SK-N-SH (cell line): ENCODE data around the gene NEAT1. TPM values are rescaled to one million over a fixed set of nuclear protein-coding genes. Genes with fewer than 3 reads are reported as not detected.

Experiments used
- CTCF ChIA-PET: fragments of 300-600, 350-600 bp; formaldehyde crosslinking; extraction: SDS; loops from one replicate; lab custom pipeline; 2021; lab: Yijun Ruan, JAX
- POLR2A ChIA-PET: fragments of 350-600 bp; sonication (Branson Sonifier 250); formaldehyde crosslinking; extraction: SDS; loops from one replicate; lab custom pipeline; 2020; ENCODE audit warnings: antibody characterized with exemption, inconsistent platforms; lab: Yijun Ruan, JAX
- DNase-seq: peaks from one replicate; pipeline ENCODE4 v3.0.0; 2012
- H2AFZ ChIP-seq: fragments of 200-600 bp; sonication (generic); 2 replicates; pipeline ENCODE4 v1.8.1; 2016; ENCODE audit warnings: antibody characterized with exemption, mild to moderate bottlenecking, low read depth
- H3F3A ChIP-seq: fragments of 200-600 bp; sonication (generic); replicated peaks from 2 replicates; pipeline ENCODE3; 2016; ENCODE audit warnings: antibody characterized with exemption, mild to moderate bottlenecking; ENCODE audit not compliant: insufficient read depth
- H3K27ac ChIP-seq, 2 experiments: fragments of 200-500 bp in 1 of 2; fragments of 200-600 bp in 1 of 2; sonication (Bioruptor generic) in 1 of 2; sonication (generic), shearing (Covaris generic) in 1 of 2; 2 replicates each; pipeline versions ENCODE4 v1.5.1 to v1.6.1; 2014 to 2016; ENCODE audit warnings: low read depth in 2 of 2, inconsistent platforms in 1 of 2, low read length in 1 of 2, mild to moderate bottlenecking in 1 of 2, mixed read lengths in 1 of 2
- H3K27me3 ChIP-seq: fragments of 200-600 bp; sonication (generic), shearing (Covaris generic); 2 replicates; pipeline ENCODE4 v1.6.1; 2016; ENCODE audit warnings: mixed run types; ENCODE audit not compliant: insufficient read depth
- H3K36me3 ChIP-seq, 2 experiments: fragments of 200-500 bp in 1 of 2; fragments of 200-600 bp in 1 of 2; sonication (Bioruptor generic) in 1 of 2; sonication (generic) in 1 of 2; replicated peaks in 1 of 2; 2 replicates each; pipeline versions ENCODE3 to v1.5.1; 2014 to 2016; ENCODE audit warnings: low read length in 1 of 2, mild to moderate bottlenecking in 1 of 2; ENCODE audit not compliant: insufficient read depth in 2 of 2, control insufficient read depth in 1 of 2
- H3K4me1 ChIP-seq, 2 experiments: fragments of 200-500 bp in 1 of 2; fragments of 200-600 bp in 1 of 2; sonication (Bioruptor generic) in 1 of 2; sonication (generic), shearing (Covaris generic) in 1 of 2; 2 replicates each; pipeline versions ENCODE4 v1.5.1 to v1.6.1; 2014 to 2016; ENCODE audit warnings: low read depth in 1 of 2, low read length in 1 of 2, mixed run types in 1 of 2; ENCODE audit not compliant: insufficient read depth in 2 of 2, control insufficient read depth in 1 of 2
- H3K4me2 ChIP-seq: fragments of 200-600 bp; sonication (generic), shearing (Covaris generic); 2 replicates; pipeline ENCODE4 v1.6.1; 2017; ENCODE audit warnings: mixed run types
- H3K4me3 ChIP-seq, 2 experiments: fragments of 200-500 bp in 1 of 2; fragments of 200-600 bp in 1 of 2; sonication (Bioruptor generic) in 1 of 2; sonication (generic), shearing (Covaris generic) in 1 of 2; 2 replicates each; pipeline versions ENCODE4 v1.5.1 to v1.8.1; 2014 to 2016; ENCODE audit warnings: low read depth in 2 of 2, inconsistent platforms in 1 of 2, low read length in 1 of 2, mild to moderate bottlenecking in 1 of 2, mixed read lengths in 1 of 2, moderate library complexity in 1 of 2
- H3K79me2 ChIP-seq: fragments of 200-600 bp; sonication (generic); 2 replicates; pipeline ENCODE4 v1.8.1; 2017; ENCODE audit warnings: mild to moderate bottlenecking; ENCODE audit not compliant: insufficient read depth
- H3K9ac ChIP-seq: fragments of 200-600 bp; sonication (generic); 2 replicates; pipeline ENCODE4 v1.6.1; 2017; ENCODE audit warnings: mixed run types
- H3K9me2 ChIP-seq: fragments of 200-600 bp; sonication (generic); 2 replicates; pipeline ENCODE4 v1.6.1; 2017; ENCODE audit warnings: mixed run types
- H3K9me3 ChIP-seq: fragments of 200-600 bp; sonication (generic); 2 replicates; pipeline ENCODE4 v1.6.1; 2017; ENCODE audit warnings: mixed run types, mild to moderate bottlenecking, moderate library complexity
- H4K20me1 ChIP-seq: fragments of 200-600 bp; sonication (generic); 2 replicates; pipeline ENCODE4 v1.6.1; 2017; ENCODE audit warnings: mild to moderate bottlenecking, mixed run types; ENCODE audit not compliant: insufficient read depth
- CHD2 ChIP-seq: fragments of 150-350 bp; IDR thresholded peaks from 2 replicates; pipeline ENCODE4 v1.6.1; 2018; ENCODE audit warnings: low read length; ENCODE audit not compliant: partially characterized antibody
- EZH2phosphoT487 ChIP-seq: fragments of 200-600 bp; sonication (generic); IDR thresholded peaks from 2 replicates; pipeline ENCODE4 v1.6.1; 2017; ENCODE audit warnings: low read depth, mixed run types, mild to moderate bottlenecking, antibody characterized with exemption, moderate library complexity, borderline replicate concordance
- GABPA ChIP-seq: IDR thresholded peaks from 2 replicates; pipeline ENCODE4 v1.4.0; 2012; ENCODE audit warnings: low read depth, mild to moderate bottlenecking
- MEF2A ChIP-seq: IDR thresholded peaks from 2 replicates; pipeline ENCODE4 v1.4.0; 2012; ENCODE audit warnings: low read depth, borderline replicate concordance
- NFIC ChIP-seq: IDR thresholded peaks from 2 replicates; pipeline ENCODE4 v1.4.0; 2012; ENCODE audit warnings: borderline replicate concordance
- POLR2AphosphoS5 ChIP-seq: IDR thresholded peaks from 2 replicates; pipeline ENCODE4 v1.6.1; 2012; ENCODE audit warnings: low read depth, low read length
- RXRA ChIP-seq: IDR thresholded peaks from 2 replicates; pipeline ENCODE4 v1.4.0; 2012; ENCODE audit warnings: low read depth, mild to moderate bottlenecking, borderline replicate concordance
- SMC3 ChIP-seq: IDR thresholded peaks from 2 replicates; pipeline ENCODE4 v1.6.1; 2012; ENCODE audit warnings: low read depth, low read length, improper control_type of control experiment
- TCF12 ChIP-seq: IDR thresholded peaks from 2 replicates; pipeline ENCODE4 v1.4.0; 2012
- YY1 ChIP-seq: IDR thresholded peaks from 2 replicates; pipeline ENCODE4 v1.4.0; 2012; ENCODE audit warnings: low read depth, mild to moderate bottlenecking
- WGBS: methylation state at CpG from one replicate; pipeline ENCODE4 v1.1.6; 2017; ENCODE audit warnings: low lambda C conversion rate; 5-methylcytosine and 5-hydroxymethylcytosine counted together
- polyA plus RNA-seq, 3 experiments: library from polyadenylated mRNA; depleted of rRNA; stranded (reverse); fragments of >200 nt; gene quantifications; 2 replicates each; pipeline ENCODE4 v1.2.3, GENCODE V29; 2012
- TF ChIP-seq, protein P1 (sequence below): IDR thresholded peaks from 2 replicates; pipeline ENCODE4 v1.6.1; 2012; ENCODE audit warnings: mild to moderate bottlenecking, low read depth, low read length, moderate library complexity
- TF ChIP-seq, protein P2 (sequence below): fragments of 150-350 bp; IDR thresholded peaks from 2 replicates; pipeline ENCODE4 v1.6.1; 2017; ENCODE audit warnings: antibody characterized with exemption, low read length, low read depth, borderline replicate concordance

NEAT1 gene
- polyA plus RNA-seq, 1 of the 3 experiments (the other 2 are of a cell fraction) = 435 TPM

DNA sequence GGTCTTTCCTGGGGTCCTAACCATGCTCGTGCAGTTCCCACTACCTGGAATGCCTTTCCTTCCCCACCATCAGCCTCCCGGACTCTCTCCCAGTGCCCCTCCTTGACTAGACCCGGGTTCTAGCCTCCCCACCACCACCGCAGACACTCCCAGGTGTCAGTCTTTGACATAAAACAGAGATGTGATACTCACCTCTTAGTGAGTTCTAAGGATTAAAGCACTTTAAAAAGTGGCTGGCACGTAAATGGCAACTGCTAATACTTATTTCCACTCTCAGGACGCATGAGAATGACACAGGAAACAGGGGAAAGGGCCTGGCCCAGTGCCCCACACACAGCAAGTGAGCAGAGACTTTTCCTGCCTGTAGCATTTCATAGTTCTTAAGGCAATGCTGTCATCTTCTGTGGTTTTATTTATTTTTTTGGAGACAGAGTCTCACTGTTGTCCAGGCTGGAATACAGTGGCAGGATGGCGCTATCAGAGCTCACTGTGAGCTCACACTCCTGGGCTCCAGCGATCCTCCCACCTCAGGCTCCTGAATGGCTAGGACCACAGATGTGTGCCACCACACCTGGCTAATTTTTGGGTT is 38.2 kb upstream of the NEAT1 start:
- H3K4me1 ChIP-seq = peaks cover 44 to 51% of the 10 kb centered on the region in 2 experiments; a peak in 3 of 4 replicates
- 0 out of 2 replicates have a peak overlapping the region, but pooled peaks have one; percentile 90 for H3K4me2 ChIP-seq
- CTCF ChIA-PET = interaction anchor here (1.6 kb wide), 2 partner anchors 17 to 34 kb away, joined by 4 read pairs; no protein-coding TSS in a partner anchor

More for the DNA sequence above, 38.2 kb upstream of the NEAT1 start:
- Histone ChIP-seq H4K20me1 (no peaks in the 10 kb centered on the region), H3K36me3 (no peaks in the 10 kb centered on the region), H2AFZ (no peak overlapping the region), H3K4me3 (no peak overlapping the region), H3F3A (peaks cover 31% of the 10 kb centered on the region), H3K9me3 (no peaks in the 10 kb centered on the region), H3K27ac (peak overlapping the region; percentile 8 to 99; a peak in 3 of 4 replicates), H3K9me2 (no peaks in the 10 kb centered on the region), H3K9ac (no peak overlapping the region), H3K79me2 (peaks cover 48% of the 10 kb centered on the region), H3K27me3 (no peaks in the 10 kb centered on the region)
- POLR2A ChIA-PET = interaction anchor here (0.8 to 4.7 kb wide), 3 partner anchors 39 to 180 kb away, joined by 3 to 24 read pairs (median 21); partner anchors contain the start of genes MALAT1 and NEAT1
- 75% methylated on average over 7 of the region's 8 CpGs for WGBS
- TF ChIP-seq GABPA (no peak), MEF2A (no peak), TCF12 (no peak), SMC3 (no peak), POLR2AphosphoS5 (no peak), EZH2phosphoT487 (no peak), YY1 (no peak), CHD2 (no peak), RXRA (no peak), NFIC (no peak)
- TF ChIP-seq, protein P1, sequence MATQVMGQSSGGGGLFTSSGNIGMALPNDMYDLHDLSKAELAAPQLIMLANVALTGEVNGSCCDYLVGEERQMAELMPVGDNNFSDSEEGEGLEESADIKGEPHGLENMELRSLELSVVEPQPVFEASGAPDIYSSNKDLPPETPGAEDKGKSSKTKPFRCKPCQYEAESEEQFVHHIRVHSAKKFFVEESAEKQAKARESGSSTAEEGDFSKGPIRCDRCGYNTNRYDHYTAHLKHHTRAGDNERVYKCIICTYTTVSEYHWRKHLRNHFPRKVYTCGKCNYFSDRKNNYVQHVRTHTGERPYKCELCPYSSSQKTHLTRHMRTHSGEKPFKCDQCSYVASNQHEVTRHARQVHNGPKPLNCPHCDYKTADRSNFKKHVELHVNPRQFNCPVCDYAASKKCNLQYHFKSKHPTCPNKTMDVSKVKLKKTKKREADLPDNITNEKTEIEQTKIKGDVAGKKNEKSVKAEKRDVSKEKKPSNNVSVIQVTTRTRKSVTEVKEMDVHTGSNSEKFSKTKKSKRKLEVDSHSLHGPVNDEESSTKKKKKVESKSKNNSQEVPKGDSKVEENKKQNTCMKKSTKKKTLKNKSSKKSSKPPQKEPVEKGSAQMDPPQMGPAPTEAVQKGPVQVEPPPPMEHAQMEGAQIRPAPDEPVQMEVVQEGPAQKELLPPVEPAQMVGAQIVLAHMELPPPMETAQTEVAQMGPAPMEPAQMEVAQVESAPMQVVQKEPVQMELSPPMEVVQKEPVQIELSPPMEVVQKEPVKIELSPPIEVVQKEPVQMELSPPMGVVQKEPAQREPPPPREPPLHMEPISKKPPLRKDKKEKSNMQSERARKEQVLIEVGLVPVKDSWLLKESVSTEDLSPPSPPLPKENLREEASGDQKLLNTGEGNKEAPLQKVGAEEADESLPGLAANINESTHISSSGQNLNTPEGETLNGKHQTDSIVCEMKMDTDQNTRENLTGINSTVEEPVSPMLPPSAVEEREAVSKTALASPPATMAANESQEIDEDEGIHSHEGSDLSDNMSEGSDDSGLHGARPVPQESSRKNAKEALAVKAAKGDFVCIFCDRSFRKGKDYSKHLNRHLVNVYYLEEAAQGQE = no peak
- TF ChIP-seq, protein P2, sequence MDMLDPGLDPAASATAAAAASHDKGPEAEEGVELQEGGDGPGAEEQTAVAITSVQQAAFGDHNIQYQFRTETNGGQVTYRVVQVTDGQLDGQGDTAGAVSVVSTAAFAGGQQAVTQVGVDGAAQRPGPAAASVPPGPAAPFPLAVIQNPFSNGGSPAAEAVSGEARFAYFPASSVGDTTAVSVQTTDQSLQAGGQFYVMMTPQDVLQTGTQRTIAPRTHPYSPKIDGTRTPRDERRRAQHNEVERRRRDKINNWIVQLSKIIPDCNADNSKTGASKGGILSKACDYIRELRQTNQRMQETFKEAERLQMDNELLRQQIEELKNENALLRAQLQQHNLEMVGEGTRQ = no peak
- DNase-seq = no peak
